AG09309 (cell line): ENCODE measurements around the gene OCSTAMP.

ENCODE experiments used
- DNase-seq: peaks from one replicate; pipeline ENCODE4 v3.0.0-alpha.2; 2010; ENCODE audit warnings: low read depth
- H3K4me3 ChIP-seq: 2 replicates; pipeline ENCODE4 v1.5.1; 2011; ENCODE audit warnings: mild to moderate bottlenecking, low read depth, low read length, moderate library complexity; ENCODE audit not compliant: control insufficient read depth
- TF ChIP-seq, protein P1 (sequence below): IDR thresholded peaks from 2 replicates; pipeline ENCODE4 v1.5.1; 2011; ENCODE audit warnings: mild to moderate bottlenecking, low read depth, low read length, inconsistent platforms; ENCODE audit not compliant: insufficient read depth, control insufficient read depth; ENCODE audit errors: missing control alignments

Gene OCSTAMP, protein sequence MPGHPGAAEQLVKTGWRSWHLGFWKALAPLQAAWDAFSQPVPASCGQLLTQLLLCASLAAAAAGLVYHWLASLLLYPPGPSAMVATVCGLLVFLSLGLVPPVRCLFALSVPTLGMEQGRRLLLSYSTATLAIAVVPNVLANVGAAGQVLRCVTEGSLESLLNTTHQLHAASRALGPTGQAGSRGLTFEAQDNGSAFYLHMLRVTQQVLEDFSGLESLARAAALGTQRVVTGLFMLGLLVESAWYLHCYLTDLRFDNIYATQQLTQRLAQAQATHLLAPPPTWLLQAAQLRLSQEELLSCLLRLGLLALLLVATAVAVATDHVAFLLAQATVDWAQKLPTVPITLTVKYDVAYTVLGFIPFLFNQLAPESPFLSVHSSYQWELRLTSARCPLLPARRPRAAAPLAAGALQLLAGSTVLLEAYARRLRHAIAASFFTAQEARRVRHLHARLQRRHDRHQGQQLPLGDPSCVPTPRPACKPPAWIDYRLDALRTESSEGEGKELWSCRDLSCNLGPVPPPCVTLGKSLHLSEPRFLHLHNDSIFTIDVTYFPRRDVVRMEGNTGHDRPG

DNA sequence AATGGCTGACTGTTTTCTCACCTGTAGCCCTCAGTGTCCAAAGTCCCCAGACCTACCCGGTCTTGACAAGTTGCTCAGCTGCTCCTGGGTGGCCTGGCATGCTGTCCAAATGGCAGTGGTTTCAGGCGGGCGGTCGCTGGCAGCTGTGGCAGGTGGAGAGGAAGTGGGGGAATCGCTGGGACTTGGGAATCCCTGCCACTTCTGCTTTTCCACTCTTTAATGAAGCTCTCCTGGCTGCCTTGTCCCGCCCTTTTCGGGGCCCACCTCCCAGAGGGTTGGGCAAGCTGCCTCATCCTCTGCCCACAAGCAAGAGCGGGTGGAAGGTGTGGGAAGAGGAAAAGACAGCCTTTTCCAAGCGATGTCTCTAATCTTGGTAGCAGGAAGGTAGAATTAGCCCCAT is at the start of gene OCSTAMP:
OCSTAMP (minus strand) TSS at position 194 of the 400 bp plus-strand sequence; CDS start at position 100, 94 bp downstream.
- TF ChIP-seq, protein P1, sequence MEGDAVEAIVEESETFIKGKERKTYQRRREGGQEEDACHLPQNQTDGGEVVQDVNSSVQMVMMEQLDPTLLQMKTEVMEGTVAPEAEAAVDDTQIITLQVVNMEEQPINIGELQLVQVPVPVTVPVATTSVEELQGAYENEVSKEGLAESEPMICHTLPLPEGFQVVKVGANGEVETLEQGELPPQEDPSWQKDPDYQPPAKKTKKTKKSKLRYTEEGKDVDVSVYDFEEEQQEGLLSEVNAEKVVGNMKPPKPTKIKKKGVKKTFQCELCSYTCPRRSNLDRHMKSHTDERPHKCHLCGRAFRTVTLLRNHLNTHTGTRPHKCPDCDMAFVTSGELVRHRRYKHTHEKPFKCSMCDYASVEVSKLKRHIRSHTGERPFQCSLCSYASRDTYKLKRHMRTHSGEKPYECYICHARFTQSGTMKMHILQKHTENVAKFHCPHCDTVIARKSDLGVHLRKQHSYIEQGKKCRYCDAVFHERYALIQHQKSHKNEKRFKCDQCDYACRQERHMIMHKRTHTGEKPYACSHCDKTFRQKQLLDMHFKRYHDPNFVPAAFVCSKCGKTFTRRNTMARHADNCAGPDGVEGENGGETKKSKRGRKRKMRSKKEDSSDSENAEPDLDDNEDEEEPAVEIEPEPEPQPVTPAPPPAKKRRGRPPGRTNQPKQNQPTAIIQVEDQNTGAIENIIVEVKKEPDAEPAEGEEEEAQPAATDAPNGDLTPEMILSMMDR, result no peak
- DNase-seq, result no peak
- no peak within 1 kb of the TSS for H3K4me3 ChIP-seq

DNA sequence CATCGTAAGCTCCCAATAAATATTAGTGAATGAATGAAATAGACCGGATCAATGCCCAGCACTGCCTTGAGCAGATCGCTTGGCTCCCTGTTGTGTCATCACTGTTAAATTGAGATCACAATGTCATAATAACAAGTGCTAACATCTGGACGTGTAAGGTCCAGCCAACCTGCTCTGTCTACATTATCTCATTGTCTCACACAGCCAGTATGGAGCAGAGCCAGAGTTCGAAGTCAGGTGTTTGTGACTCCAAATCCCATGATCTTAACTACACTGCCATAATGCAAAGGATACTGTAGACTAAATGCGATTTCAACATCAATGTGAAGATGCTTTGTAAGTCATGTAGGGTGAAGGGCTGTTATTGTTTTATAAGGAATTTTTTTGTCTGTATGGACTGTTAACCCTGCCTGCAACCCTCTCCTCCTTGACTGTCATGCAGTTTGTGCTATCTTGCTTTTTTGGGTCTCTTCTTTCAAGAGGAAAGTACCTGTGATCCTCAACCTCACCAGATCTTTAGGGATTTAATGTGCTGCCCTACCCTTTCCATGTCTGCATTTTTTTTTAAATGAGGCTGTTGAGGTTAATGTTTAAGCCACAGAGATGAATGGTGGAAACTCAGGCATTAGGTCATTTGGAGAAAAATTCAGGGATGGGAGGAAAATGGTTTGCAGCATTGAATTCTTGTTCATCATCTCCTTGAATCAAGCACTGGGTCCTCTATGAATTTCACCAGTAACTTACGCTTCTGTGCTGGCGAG is 49.0 kb upstream of the OCSTAMP start:
- DNase-seq, result no peak
- TF ChIP-seq, protein P1, result no peak

DNA sequence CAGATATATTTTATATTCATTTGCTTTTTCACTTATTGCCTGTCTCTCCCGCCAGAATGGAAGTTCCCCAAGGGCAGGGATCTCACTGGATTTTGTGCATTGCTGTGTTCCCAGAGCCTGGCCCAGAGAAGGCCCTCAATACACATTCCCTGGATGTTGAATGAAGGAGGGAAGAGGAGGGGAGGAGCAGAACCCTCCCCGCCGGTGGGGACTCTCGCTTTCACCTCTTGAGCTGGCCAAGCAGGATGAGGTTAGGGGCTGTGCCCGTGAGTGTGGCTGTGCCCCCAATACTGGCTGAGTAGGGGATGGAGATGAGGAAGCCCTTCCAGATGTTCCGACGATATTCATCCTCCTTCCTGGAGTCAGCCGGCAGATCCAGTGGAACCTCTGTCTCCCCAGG is 45.5 kb upstream of the OCSTAMP start:
- H3K4me3 ChIP-seq, result no peak overlapping the region
- TF ChIP-seq, protein P1, result no peak
- DNase-seq, result no peak

More for the DNA sequence above, 49.0 kb upstream of the OCSTAMP start:
- no peak overlapping the region for H3K4me3 ChIP-seq

DNA sequence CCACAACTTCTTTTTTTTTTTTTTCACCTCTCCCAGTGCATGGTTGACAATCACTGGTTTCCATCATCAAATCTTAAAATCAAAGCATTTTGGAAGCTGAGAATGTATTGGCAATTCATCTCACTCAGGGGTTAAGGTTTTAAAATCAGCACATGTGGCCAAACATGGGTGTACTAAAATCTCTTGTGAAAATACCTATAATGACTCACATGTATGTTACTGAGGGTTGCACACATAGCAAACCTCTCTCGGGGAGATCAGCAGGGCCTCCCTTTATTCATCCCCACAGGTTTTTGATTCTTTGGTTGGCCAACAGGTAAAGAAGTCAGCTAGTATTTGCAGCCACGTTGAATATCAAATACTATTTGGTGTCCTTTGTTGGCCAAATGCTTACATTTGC is 44.3 kb upstream of the OCSTAMP start:
- no peak for DNase-seq
- TF ChIP-seq, protein P1, result no peak

DNA sequence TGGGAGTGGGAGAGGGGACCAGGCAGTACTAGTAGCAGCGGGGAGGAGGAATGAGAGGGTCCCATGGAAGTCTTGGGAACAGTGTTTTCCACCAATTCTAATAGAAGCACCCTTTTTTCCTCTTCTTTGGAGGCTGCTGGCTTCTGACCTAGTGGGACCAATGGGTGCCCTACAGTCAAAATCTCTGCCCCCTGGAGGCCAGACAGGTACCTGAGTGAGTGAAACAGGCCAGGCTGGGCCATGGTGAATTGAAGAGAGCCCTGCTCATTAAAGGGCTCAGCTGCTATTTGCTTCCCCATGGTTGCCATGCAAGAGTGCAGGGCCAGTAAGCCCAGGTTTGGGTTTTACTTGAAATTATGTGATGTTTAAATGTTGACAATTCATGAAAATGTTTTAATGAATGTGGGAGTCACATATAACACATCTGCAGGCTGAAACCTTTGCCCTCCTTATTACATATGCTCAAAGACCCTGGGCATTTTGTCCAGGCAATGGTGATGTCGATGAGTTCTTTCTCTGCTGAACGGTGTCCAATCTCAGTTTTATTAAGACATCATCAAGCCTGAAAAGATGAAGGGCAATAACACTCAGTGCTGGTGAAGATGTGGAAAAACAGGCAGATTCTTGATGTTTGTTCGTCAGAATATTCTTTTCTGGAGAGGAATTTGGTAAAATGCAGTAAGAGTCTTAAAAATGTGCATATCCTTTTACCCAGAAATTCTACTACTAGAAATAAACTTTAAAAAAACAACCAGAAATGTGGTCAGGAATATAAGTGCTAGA is 42.3 kb upstream of the OCSTAMP start:
- no peak overlapping the region for H3K4me3 ChIP-seq
- TF ChIP-seq, protein P1, result no peak
- DNase-seq, result no peak

More for the DNA sequence above, 44.3 kb upstream of the OCSTAMP start:
- H3K4me3 ChIP-seq, result no peak overlapping the region

DNA sequence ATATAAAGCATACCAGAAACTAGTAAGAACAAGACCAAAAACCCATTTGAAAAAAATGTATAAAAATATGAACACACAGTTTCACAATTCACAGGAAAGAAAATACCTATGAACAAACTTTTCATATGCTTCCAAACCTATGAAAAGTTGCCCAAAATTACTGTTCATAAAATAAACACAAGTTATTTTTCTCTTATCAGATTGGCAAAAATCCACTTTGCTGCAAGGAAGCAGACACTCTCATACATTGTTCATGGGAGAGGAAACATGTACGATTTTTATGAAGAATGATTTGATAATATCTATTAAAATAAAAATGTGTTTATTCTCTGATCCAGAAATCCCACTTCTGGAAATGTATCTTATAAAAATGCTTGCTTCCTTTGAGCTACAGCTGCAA is 40.0 kb upstream of the OCSTAMP start:
- no peak for DNase-seq
- TF ChIP-seq, protein P1, result no peak
- no peak overlapping the region for H3K4me3 ChIP-seq
